OCI-LY1 (cell line): ENCODE data around the gene HCK.

Experiments used
- H2AFZ ChIP-seq: fragments of 200-600 bp; sonication (generic), shearing (Covaris generic); 2 replicates; pipeline ENCODE4 v1.6.0; 2014; ENCODE audit warnings: antibody characterized with exemption, mild to moderate bottlenecking, low read length
- H3F3A ChIP-seq: fragments of 200-600 bp; sonication (generic), shearing (Covaris generic); 2 replicates; pipeline ENCODE4 v1.6.0; 2014; ENCODE audit warnings: mild to moderate bottlenecking, antibody characterized with exemption, low read length, moderate library complexity; ENCODE audit not compliant: insufficient read depth
- H3K27ac ChIP-seq: fragments of 200-600 bp; sonication (generic); 2 replicates; pipeline ENCODE4 v1.5.1; 2014; ENCODE audit warnings: low read length, mixed run types, mild to moderate bottlenecking, low read depth; ENCODE audit not compliant: poor library complexity, severe bottlenecking
- H3K27me3 ChIP-seq: fragments of 200-600 bp; sonication (generic); 2 replicates; pipeline ENCODE4 v1.6.0; 2014; ENCODE audit warnings: antibody characterized with exemption, mild to moderate bottlenecking, low read length, moderate library complexity; ENCODE audit not compliant: insufficient read depth
- H3K36me3 ChIP-seq: fragments of 200-600 bp; sonication (generic); 2 replicates; pipeline ENCODE4 v1.6.1; 2014; ENCODE audit warnings: mild to moderate bottlenecking, antibody characterized with exemption, low read length, moderate library complexity, mixed read lengths; ENCODE audit not compliant: insufficient read depth
- H3K4me1 ChIP-seq: fragments of 200-600 bp; sonication (generic); 2 replicates; pipeline ENCODE4 v1.5.1; 2014; ENCODE audit warnings: mild to moderate bottlenecking, low read length, moderate library complexity; ENCODE audit not compliant: insufficient read depth, severe bottlenecking
- H3K4me2 ChIP-seq: fragments of 200-600 bp; sonication (generic), shearing (Covaris generic); 2 replicates; pipeline ENCODE4 v1.6.1; 2014; ENCODE audit warnings: low read length
- H3K4me3 ChIP-seq: fragments of 200-600 bp; sonication (generic); 2 replicates; pipeline ENCODE4 v1.5.1; 2014; ENCODE audit warnings: low read length, low read depth, mild to moderate bottlenecking, mixed read lengths; ENCODE audit not compliant: poor library complexity, severe bottlenecking
- H3K79me2 ChIP-seq: fragments of 200-600 bp; shearing (Covaris generic); 2 replicates; pipeline ENCODE4 v1.6.1; 2016; ENCODE audit warnings: mixed run types, low read length, mixed read lengths; ENCODE audit not compliant: insufficient read depth
- H3K9ac ChIP-seq: fragments of 200-600 bp; sonication (generic), shearing (Covaris generic); 2 replicates; pipeline ENCODE4 v1.6.1; 2014; ENCODE audit warnings: mild to moderate bottlenecking, low read length, mixed read lengths
- H3K9me2 ChIP-seq: fragments of 200-600 bp; sonication (generic), shearing (Covaris generic); 2 replicates; pipeline ENCODE4 v1.6.1; 2014; ENCODE audit warnings: low read depth, mild to moderate bottlenecking, low read length, mixed read lengths
- H3K9me3 ChIP-seq: fragments of 200-600 bp; shearing (Covaris generic); 2 replicates; pipeline ENCODE4 v1.6.1; 2014; ENCODE audit warnings: low read length, mixed read lengths
- H4K20me1 ChIP-seq: fragments of 200-600 bp; sonication (generic), shearing (Covaris generic); 2 replicates; pipeline ENCODE4 v1.6.0; 2016; ENCODE audit warnings: mild to moderate bottlenecking, low read length; ENCODE audit not compliant: insufficient read depth
- CTCF ChIP-seq: fragments of 200-600 bp; sonication (generic), shearing (Covaris generic); IDR thresholded peaks from 2 replicates; pipeline ENCODE4 v1.5.1; 2017; ENCODE audit warnings: mild to moderate bottlenecking, antibody characterized with exemption, low read length, moderate library complexity, mixed read lengths
- EZH2 ChIP-seq: fragments of 200-600 bp; sonication (generic), shearing (Covaris generic); IDR thresholded peaks from 2 replicates; pipeline ENCODE4 v1.8.0; 2017; ENCODE audit warnings: borderline replicate concordance, mixed run types, mild to moderate bottlenecking, antibody characterized with exemption, low read length, moderate library complexity, mixed read lengths

Gene HCK

GRCh38 chr20:32009564-32009963, 42.5 kb upstream of the HCK start:
- Histone ChIP-seq H3F3A (no peaks in the 10 kb centered on the region), H3K79me2 (no peaks in the 10 kb centered on the region), H3K9me3 (no peaks in the 10 kb centered on the region), H4K20me1 (no peaks in the 10 kb centered on the region), H3K36me3 (no peaks in the 10 kb centered on the region), H3K27ac (no peak overlapping the region), H3K4me3 (no peak overlapping the region), H3K4me2 (no peak overlapping the region), H3K27me3 (no peaks in the 10 kb centered on the region), H3K4me1 (no peaks in the 10 kb centered on the region), H3K9me2 (no peaks in the 10 kb centered on the region), H3K9ac (no peak overlapping the region), H2AFZ (no peak overlapping the region)
- TF ChIP-seq EZH2 (no peak), CTCF (no peak)

- no peaks in the 10 kb centered on the region for H3F3A ChIP-seq
- no peak within 1 kb of the TSS for H3K4me3 ChIP-seq
- no peak within 1 kb of the TSS for H3K4me2 ChIP-seq
- H3K9me2 ChIP-seq, result no peaks in the 10 kb centered on the region
- no peaks in the 10 kb centered on the region for H3K36me3 ChIP-seq
- TF ChIP-seq EZH2 (no peak), CTCF (no peak)
- no peak within 1 kb of the TSS for H3K9ac ChIP-seq
- H3K27me3 ChIP-seq, result peaks cover 4% of the 10 kb centered on the region; the same call in 1 of the 2 replicates
- H3K27ac ChIP-seq, result no peak within 1 kb of the TSS
- no peaks in the 10 kb centered on the region for H3K79me2 ChIP-seq
- no peaks in the 10 kb centered on the region for H3K9me3 ChIP-seq
- H2AFZ ChIP-seq, result no peak within 1 kb of the TSS
- H4K20me1 ChIP-seq, result no peaks in the 10 kb centered on the region
- no peaks in the 10 kb centered on the region for H3K4me1 ChIP-seq
Observed at GRCh38 chr20:32010101-32010500, 41.9 kb upstream of the HCK start, which contains the start of gene CCM2L. Gene CCM2L (plus strand): TSS chr20:32010438. CDS start chr20:32010455, 17 bp downstream.

- Histone ChIP-seq H3K36me3 (no peaks in the 10 kb centered on the region), H2AFZ (no peak overlapping the region)
Observed at GRCh38 chr20:32010666-32011065, 41.4 kb upstream of the HCK start.

GRCh38 chr20:32012159-32012688, 39.8 kb upstream of the HCK start:
- H4K20me1 ChIP-seq, result no peaks in the 10 kb centered on the region
- no peaks in the 10 kb centered on the region for H3K4me1 ChIP-seq
- H3F3A ChIP-seq, result no peaks in the 10 kb centered on the region
- no peak overlapping the region for H3K9ac ChIP-seq
- no peaks in the 10 kb centered on the region for H3K9me2 ChIP-seq
- no peak overlapping the region for H3K27ac ChIP-seq
- no peaks in the 10 kb centered on the region for H3K9me3 ChIP-seq
- TF ChIP-seq EZH2 (no peak), CTCF (no peak)
- no peak overlapping the region for H3K4me2 ChIP-seq
- no peaks in the 10 kb centered on the region for H3K79me2 ChIP-seq
- peaks cover 8% of the 10 kb centered on the region for H3K27me3 ChIP-seq
- H3K4me3 ChIP-seq, result no peak overlapping the region
- H2AFZ ChIP-seq, result no peak overlapping the region
- H3K36me3 ChIP-seq, result no peaks in the 10 kb centered on the region

More at GRCh38 chr20:32010666-32011065, 41.4 kb upstream of the HCK start:
- Histone ChIP-seq H3K79me2 (no peaks in the 10 kb centered on the region), H3K27me3 (peaks cover 7% of the 10 kb centered on the region; the same call in 1 of the 2 replicates), H3K4me1 (no peaks in the 10 kb centered on the region), H3F3A (no peaks in the 10 kb centered on the region), H3K4me3 (no peak overlapping the region), H3K9ac (no peak overlapping the region), H3K27ac (no peak overlapping the region), H3K9me3 (no peaks in the 10 kb centered on the region), H4K20me1 (no peaks in the 10 kb centered on the region), H3K4me2 (no peak overlapping the region), H3K9me2 (no peaks in the 10 kb centered on the region)
- TF ChIP-seq EZH2, result no peak
